Ishikawa (cell line): ENCODE results near the gene CERS5.
A peak's percentile ranks its signal among the peaks of the same experiment; 100 is the strongest.

Experiments
- CEBPB ChIP-seq: IDR thresholded peaks from 2 replicates; pipeline ENCODE4 v1.6.1; 2012
- CREB1 ChIP-seq: IDR thresholded peaks from 2 replicates; pipeline ENCODE4 v1.6.1; 2012; ENCODE audit warnings: low read depth
- EGR1 ChIP-seq: IDR thresholded peaks from 2 replicates; pipeline ENCODE4 v1.6.1; 2012
- EP300 ChIP-seq: IDR thresholded peaks from 2 replicates; pipeline ENCODE4 v1.6.1; 2012; ENCODE audit warnings: borderline replicate concordance
- FOXM1 ChIP-seq: IDR thresholded peaks from 2 replicates; pipeline ENCODE4 v1.6.1; 2012; ENCODE audit warnings: low read depth, borderline replicate concordance
- NFIC ChIP-seq: IDR thresholded peaks from 2 replicates; pipeline ENCODE4 v1.6.1; 2012
- RAD21 ChIP-seq: IDR thresholded peaks from 2 replicates; pipeline ENCODE4 v1.6.1; 2012; ENCODE audit warnings: low read depth
- TAF1 ChIP-seq: IDR thresholded peaks from 2 replicates; pipeline ENCODE4 v1.6.1; 2012; ENCODE audit warnings: low read depth, mild to moderate bottlenecking
- TEAD4 ChIP-seq: IDR thresholded peaks from 2 replicates; pipeline ENCODE4 v1.6.1; 2012
- YY1 ChIP-seq: IDR thresholded peaks from 2 replicates; pipeline ENCODE4 v1.6.1; 2012; ENCODE audit warnings: low read depth
- ZBTB7A ChIP-seq: IDR thresholded peaks from 2 replicates; pipeline ENCODE4 v1.6.1; 2012; ENCODE audit warnings: low read depth
- TF ChIP-seq, protein P1 (sequence below): IDR thresholded peaks from 2 replicates; pipeline ENCODE4 v1.6.1; 2012; ENCODE audit warnings: low read depth, mild to moderate bottlenecking
- TF ChIP-seq, protein P2 (sequence below): IDR thresholded peaks from 2 replicates; pipeline ENCODE4 v1.6.1; 2012
- TF ChIP-seq, protein P3 (sequence below): IDR thresholded peaks from 2 replicates; pipeline ENCODE4 v1.6.1; 2012

DNA sequence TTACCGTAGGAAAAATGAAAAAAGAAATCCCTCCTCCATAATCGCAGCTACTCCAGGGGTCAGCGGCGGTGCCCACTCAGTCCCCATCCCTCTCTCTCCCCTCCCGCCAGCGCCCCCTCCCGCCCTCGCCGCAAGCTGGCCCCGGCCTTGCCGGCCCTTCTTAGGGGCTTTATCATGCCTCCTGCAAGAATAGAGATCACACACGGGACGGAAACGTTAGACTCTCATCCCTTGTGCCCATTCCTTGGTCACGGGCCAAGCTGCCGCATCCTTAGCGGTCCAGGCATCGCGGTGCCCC is 55.8 kb downstream of the CERS5 start:
- TF ChIP-seq FOXM1 (no peak), CREB1 (no peak), RAD21 (no peak), EP300 (no peak; the same call in 1 of the 2 replicates), TAF1 (no peak), CEBPB (no peak), NFIC (0 out of 2 replicates have a peak, but pooled peaks have one; percentile 38), EGR1 (no peak), YY1 (no peak), ZBTB7A (no peak), TEAD4 (no peak)
- TF ChIP-seq, protein P1, sequence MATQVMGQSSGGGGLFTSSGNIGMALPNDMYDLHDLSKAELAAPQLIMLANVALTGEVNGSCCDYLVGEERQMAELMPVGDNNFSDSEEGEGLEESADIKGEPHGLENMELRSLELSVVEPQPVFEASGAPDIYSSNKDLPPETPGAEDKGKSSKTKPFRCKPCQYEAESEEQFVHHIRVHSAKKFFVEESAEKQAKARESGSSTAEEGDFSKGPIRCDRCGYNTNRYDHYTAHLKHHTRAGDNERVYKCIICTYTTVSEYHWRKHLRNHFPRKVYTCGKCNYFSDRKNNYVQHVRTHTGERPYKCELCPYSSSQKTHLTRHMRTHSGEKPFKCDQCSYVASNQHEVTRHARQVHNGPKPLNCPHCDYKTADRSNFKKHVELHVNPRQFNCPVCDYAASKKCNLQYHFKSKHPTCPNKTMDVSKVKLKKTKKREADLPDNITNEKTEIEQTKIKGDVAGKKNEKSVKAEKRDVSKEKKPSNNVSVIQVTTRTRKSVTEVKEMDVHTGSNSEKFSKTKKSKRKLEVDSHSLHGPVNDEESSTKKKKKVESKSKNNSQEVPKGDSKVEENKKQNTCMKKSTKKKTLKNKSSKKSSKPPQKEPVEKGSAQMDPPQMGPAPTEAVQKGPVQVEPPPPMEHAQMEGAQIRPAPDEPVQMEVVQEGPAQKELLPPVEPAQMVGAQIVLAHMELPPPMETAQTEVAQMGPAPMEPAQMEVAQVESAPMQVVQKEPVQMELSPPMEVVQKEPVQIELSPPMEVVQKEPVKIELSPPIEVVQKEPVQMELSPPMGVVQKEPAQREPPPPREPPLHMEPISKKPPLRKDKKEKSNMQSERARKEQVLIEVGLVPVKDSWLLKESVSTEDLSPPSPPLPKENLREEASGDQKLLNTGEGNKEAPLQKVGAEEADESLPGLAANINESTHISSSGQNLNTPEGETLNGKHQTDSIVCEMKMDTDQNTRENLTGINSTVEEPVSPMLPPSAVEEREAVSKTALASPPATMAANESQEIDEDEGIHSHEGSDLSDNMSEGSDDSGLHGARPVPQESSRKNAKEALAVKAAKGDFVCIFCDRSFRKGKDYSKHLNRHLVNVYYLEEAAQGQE = no peak
- TF ChIP-seq, protein P2, sequence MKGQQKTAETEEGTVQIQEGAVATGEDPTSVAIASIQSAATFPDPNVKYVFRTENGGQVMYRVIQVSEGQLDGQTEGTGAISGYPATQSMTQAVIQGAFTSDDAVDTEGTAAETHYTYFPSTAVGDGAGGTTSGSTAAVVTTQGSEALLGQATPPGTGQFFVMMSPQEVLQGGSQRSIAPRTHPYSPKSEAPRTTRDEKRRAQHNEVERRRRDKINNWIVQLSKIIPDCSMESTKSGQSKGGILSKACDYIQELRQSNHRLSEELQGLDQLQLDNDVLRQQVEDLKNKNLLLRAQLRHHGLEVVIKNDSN = no peak
- TF ChIP-seq, protein P3, sequence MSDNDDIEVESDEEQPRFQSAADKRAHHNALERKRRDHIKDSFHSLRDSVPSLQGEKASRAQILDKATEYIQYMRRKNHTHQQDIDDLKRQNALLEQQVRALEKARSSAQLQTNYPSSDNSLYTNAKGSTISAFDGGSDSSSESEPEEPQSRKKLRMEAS = no peak
